ENCODE results near the gene EXT2. TPM values are rescaled to one million over a fixed set of nuclear protein-coding genes. Genes with fewer than 3 reads are reported as not detected.

EXT2 gene
- total and polyA plus RNA-seq, 10 of the 15 experiments (the other 5 are each of a cell fraction or from before 2014, with no cell fraction given), result 3.8 to 31.4 (median 17.9) TPM

DNA sequence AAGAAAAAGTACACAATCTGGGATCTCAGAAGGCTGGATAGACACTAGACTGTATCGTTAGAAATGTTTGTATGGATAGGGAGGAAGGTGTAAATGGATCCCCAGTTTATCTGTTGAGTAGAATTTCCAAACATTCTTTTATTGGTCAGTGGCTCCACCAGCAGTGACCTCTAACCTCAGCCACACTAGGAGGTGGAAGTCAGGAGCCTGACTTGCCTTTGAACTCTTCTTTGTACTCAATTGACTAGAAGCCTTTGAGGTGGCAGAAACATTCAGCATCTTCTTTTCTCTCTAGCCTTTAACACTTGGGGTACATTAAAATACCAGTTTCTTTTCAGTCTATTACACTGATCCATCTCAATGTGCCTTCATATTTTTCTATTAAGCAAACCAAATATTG, 39.1 kb downstream of the EXT2 start:
- H3K9me3 ChIP-seq (replicated peaks; ENCODE audit: control insufficient read depth, insufficient read depth, low read length), result no peaks in the 10 kb centered on the region
- H3K9ac ChIP-seq (ENCODE audit: control insufficient read depth, insufficient read depth, low read length), result no peak overlapping the region
- in situ Hi-C loops (cut with MboI), result no loop called here
- no peaks in the 10 kb centered on the region for H3K27me3 ChIP-seq (replicated peaks in 1 of 2; ENCODE audit: control insufficient read depth in 2 of 2, insufficient read depth in 2 of 2, low read length in 1 of 2)
- no peaks in the 10 kb centered on the region for H3K79me2 ChIP-seq (ENCODE audit: control insufficient read depth, insufficient read depth, low read length)
- intact Hi-C loops (cut with micrococcal nuclease; ENCODE audit: unreplicated experiment), result no loop called here
- no peak overlapping the region for H3K4me3 ChIP-seq
- RAD21 ChIA-PET (ENCODE audit: unreplicated experiment), result interaction anchor here (1.4 to 2.2 kb wide), 3 partner anchors 31 to 151 kb away, joined by 3 to 7 read pairs (median 6); no protein-coding TSS in a partner anchor
- H3K4me2 ChIP-seq (ENCODE audit: control insufficient read depth, insufficient read depth), result no peak overlapping the region
- ATAC-seq, result no peak
- H4K20me1 ChIP-seq (ENCODE audit: control insufficient read depth, insufficient read depth), result no peaks in the 10 kb centered on the region
- H3K4me1 ChIP-seq (ENCODE audit: control insufficient read depth, insufficient read depth, low read length), result no peaks in the 10 kb centered on the region
- FAIRE-seq, result no peak
- SMC1A ChIA-PET (ENCODE audit: uncharacterized antibody, unreplicated experiment), result interaction anchor here (1.4 to 1.6 kb wide), 4 partner anchors 14 to 400 kb away, joined by 5 to 8 read pairs (median 6); no protein-coding TSS in a partner anchor
- POLR2A ChIA-PET, result no interaction called here
- 100% methylated on average over 1 of the region's 1 CpG for WGBS (ENCODE audit: insufficient coverage, insufficient replicate concordance, low lambda C conversion rate, missing lambda C conversion rate)
- TF ChIP-seq JUNB (IDR thresholded peaks at IDR 0.05), result no peak
- TF ChIP-seq LARP7 (IDR thresholded peaks at IDR 0.05), result no peak
- no peak for TF ChIP-seq CHD2 (IDR thresholded peaks at IDR 0.05; ENCODE audit: borderline replicate concordance, low read depth, low read length)
- no peak for TF ChIP-seq MEF2A (IDR thresholded peaks at IDR 0.05; ENCODE audit: insufficient read depth, low read depth, low read length)
- no peak for TF ChIP-seq SMAD1 (IDR thresholded peaks at IDR 0.05; ENCODE audit: low read depth, partially characterized antibody)
- TF ChIP-seq POLR2A (IDR thresholded peaks at IDR 0.05; ENCODE audit: low read depth, low read length), result no peak
- TF ChIP-seq, protein P1, sequence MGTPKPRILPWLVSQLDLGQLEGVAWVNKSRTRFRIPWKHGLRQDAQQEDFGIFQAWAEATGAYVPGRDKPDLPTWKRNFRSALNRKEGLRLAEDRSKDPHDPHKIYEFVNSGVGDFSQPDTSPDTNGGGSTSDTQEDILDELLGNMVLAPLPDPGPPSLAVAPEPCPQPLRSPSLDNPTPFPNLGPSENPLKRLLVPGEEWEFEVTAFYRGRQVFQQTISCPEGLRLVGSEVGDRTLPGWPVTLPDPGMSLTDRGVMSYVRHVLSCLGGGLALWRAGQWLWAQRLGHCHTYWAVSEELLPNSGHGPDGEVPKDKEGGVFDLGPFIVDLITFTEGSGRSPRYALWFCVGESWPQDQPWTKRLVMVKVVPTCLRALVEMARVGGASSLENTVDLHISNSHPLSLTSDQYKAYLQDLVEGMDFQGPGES (IDR thresholded peaks at IDR 0.05), result no peak
- no peak for TF ChIP-seq FOXM1 (IDR thresholded peaks at IDR 0.05; ENCODE audit: low read depth, low read length)
- no peak for TF ChIP-seq EGR1 (IDR thresholded peaks at IDR 0.05; ENCODE audit: borderline replicate concordance in 1 of 2, low read depth in 2 of 2, low read length in 2 of 2)
- no peak for TF ChIP-seq PML (IDR thresholded peaks at IDR 0.05; ENCODE audit: low read length)
- TF ChIP-seq CBX3 (IDR thresholded peaks at IDR 0.05; ENCODE audit: borderline replicate concordance, low read depth), result no peak
- TF ChIP-seq YY1 (IDR thresholded peaks at IDR 0.05; ENCODE audit: low read depth, low read length), result no peak
- no peak for TF ChIP-seq NRF1 (conservative IDR thresholded peaks at IDR 0.05; ENCODE audit: low read depth, low read length)
- TF ChIP-seq RAD21 (IDR thresholded peaks at IDR 0.05; ENCODE audit: insufficient read depth, low read depth, low read length), result no peak
- TF ChIP-seq NBN (IDR thresholded peaks at IDR 0.05), result no peak
- TF ChIP-seq SMARCA5 (IDR thresholded peaks at IDR 0.05), result no peak
- TF ChIP-seq, protein P2, sequence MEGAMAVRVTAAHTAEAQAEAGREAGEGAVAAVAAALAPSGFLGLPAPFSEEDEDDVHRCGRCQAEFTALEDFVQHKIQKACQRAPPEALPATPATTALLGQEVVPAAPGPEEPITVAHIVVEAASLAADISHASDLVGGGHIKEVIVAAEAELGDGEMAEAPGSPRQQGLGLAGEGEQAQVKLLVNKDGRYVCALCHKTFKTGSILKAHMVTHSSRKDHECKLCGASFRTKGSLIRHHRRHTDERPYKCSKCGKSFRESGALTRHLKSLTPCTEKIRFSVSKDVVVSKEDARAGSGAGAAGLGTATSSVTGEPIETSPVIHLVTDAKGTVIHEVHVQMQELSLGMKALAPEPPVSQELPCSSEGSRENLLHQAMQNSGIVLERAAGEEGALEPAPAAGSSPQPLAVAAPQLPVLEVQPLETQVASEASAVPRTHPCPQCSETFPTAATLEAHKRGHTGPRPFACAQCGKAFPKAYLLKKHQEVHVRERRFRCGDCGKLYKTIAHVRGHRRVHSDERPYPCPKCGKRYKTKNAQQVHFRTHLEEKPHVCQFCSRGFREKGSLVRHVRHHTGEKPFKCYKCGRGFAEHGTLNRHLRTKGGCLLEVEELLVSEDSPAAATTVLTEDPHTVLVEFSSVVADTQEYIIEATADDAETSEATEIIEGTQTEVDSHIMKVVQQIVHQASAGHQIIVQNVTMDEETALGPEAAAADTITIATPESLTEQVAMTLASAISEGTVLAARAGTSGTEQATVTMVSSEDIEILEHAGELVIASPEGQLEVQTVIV (IDR thresholded peaks at IDR 0.05; ENCODE audit: borderline replicate concordance, partially characterized antibody), result no peak
- TF ChIP-seq RELA (IDR thresholded peaks at IDR 0.05; ENCODE audit: borderline replicate concordance, partially characterized antibody), result no peak
- no peak for TF ChIP-seq RCOR1 (conservative IDR thresholded peaks at IDR 0.05; ENCODE audit: low read depth, low read length)
- TF ChIP-seq BACH1 (IDR thresholded peaks at IDR 0.05; ENCODE audit: borderline replicate concordance), result no peak
- CTCF ChIA-PET, result interaction anchor here (0.9 to 3.4 kb wide), 11 partner anchors 9 to 155 kb away, joined by 3 to 18 read pairs (median 5); no protein-coding TSS in a partner anchor
- no peak overlapping the region for H2AFZ ChIP-seq (ENCODE audit: control insufficient read depth, low read depth, low read length)
- BruUV-seq (replicated peaks), result no TSS peak
- no peak overlapping the region for H3K27ac ChIP-seq (ENCODE audit: control insufficient read depth, insufficient read depth)
- H3K36me3 ChIP-seq (ENCODE audit: control insufficient read depth in 2 of 2, insufficient read depth in 2 of 2, low read length in 1 of 2), result peaks cover 0 to 4% of the 10 kb centered on the region in 2 experiments; a peak in 1 of 4 replicates
- no peak for DNase-seq (ENCODE audit: low read depth, low spot score)

Data from GM12878 (cell line).